Keratinocyte (primary cell): ENCODE data around the gene ARRDC1. TPM values are rescaled to one million over a fixed set of nuclear protein-coding genes. Genes with fewer than 3 reads are reported as not detected.

ENCODE experiments used
- DNase-seq: peaks from one replicate; pipeline ENCODE4 v3.0.0-alpha.2; 2011; ENCODE audit warnings: low read depth, missing footprints, low spot score
- FAIRE-seq: peaks from 2 replicates; lab custom pipeline; 2011; peaks lifted over from hg19 to GRCh38; lab: Jason Lieb, UNC
- H2AFZ ChIP-seq: 2 replicates; pipeline ENCODE4 v1.6.0; 2012; ENCODE audit warnings: low read length, control low read depth, inconsistent platforms; ENCODE audit not compliant: control insufficient read depth
- H3K27ac ChIP-seq: 2 replicates; pipeline ENCODE4 v1.5.1; 2011; ENCODE audit warnings: low read length; ENCODE audit not compliant: control insufficient read depth, insufficient read depth
- H3K27me3 ChIP-seq: 3 replicates; pipeline ENCODE4 v1.6.0; 2011; ENCODE audit warnings: low read length; ENCODE audit not compliant: control insufficient read depth, insufficient read depth; ENCODE audit errors: extremely low read depth
- H3K36me3 ChIP-seq, 2 experiments: 2 replicates in 1 of 2; 3 replicates in 1 of 2; pipeline ENCODE4 v1.5.1; 2011; ENCODE audit warnings: low read length in 2 of 2, mild to moderate bottlenecking in 1 of 2; ENCODE audit not compliant: control insufficient read depth in 2 of 2, insufficient read depth in 2 of 2; ENCODE audit errors: extremely low read depth in 1 of 2
- H3K4me1 ChIP-seq: 3 replicates; pipeline ENCODE4 v1.5.1; 2011; ENCODE audit warnings: low read length; ENCODE audit not compliant: control insufficient read depth, insufficient read depth; ENCODE audit errors: extremely low read depth
- H3K4me2 ChIP-seq: 3 replicates; pipeline ENCODE4 v1.6.0; 2011; ENCODE audit warnings: low read depth, low read length; ENCODE audit not compliant: control insufficient read depth, insufficient read depth; ENCODE audit errors: extremely low read depth
- H3K4me3 ChIP-seq, 3 experiments: fragments of 200-600 bp in 1 of 3; sonication (generic) in 1 of 3; 2 replicates in 2 of 3; 3 replicates in 1 of 3; pipeline ENCODE4 v1.5.1; 2011 to 2016; ENCODE audit warnings: low read length in 3 of 3, mild to moderate bottlenecking in 3 of 3, control low read depth in 2 of 3, inconsistent platforms in 1 of 3, low read depth in 1 of 3, mixed read lengths in 1 of 3, mixed run types in 1 of 3, moderate library complexity in 1 of 3; ENCODE audit not compliant: control insufficient read depth in 2 of 3, insufficient read depth in 2 of 3; ENCODE audit errors: extremely low read depth in 1 of 3
- H3K79me2 ChIP-seq: 2 replicates; pipeline ENCODE4 v1.6.0; 2012; ENCODE audit warnings: low read length; ENCODE audit not compliant: control insufficient read depth, insufficient read depth
- H3K9ac ChIP-seq: 3 replicates; pipeline ENCODE4 v1.6.0; 2011; ENCODE audit warnings: low read length; ENCODE audit not compliant: control insufficient read depth, insufficient read depth; ENCODE audit errors: extremely low read depth
- H3K9me1 ChIP-seq: 3 replicates; pipeline ENCODE4 v1.6.0; 2011; ENCODE audit warnings: low read length; ENCODE audit not compliant: control insufficient read depth, insufficient read depth; ENCODE audit errors: extremely low read depth
- H3K9me3 ChIP-seq: 2 replicates; pipeline ENCODE4 v1.5.1; 2012; ENCODE audit warnings: low read depth, low read length; ENCODE audit not compliant: control insufficient read depth
- H4K20me1 ChIP-seq: 3 replicates; pipeline ENCODE4 v1.6.0; 2011; ENCODE audit warnings: low read length; ENCODE audit not compliant: control insufficient read depth, insufficient read depth; ENCODE audit errors: extremely low read depth
- CTCF ChIP-seq, 3 experiments: IDR thresholded peaks in 1 of 3; conservative IDR thresholded peaks in 1 of 3; optimal IDR thresholded peaks in 1 of 3; 2 replicates in 2 of 3; 3 replicates in 1 of 3; pipeline versions ENCODE3 to v1.5.1; 2011; ENCODE audit warnings: low read length in 3 of 3, mild to moderate bottlenecking in 3 of 3, moderate library complexity in 2 of 3, control low read depth in 1 of 3, inconsistent platforms in 1 of 3; ENCODE audit not compliant: insufficient read depth in 2 of 3; ENCODE audit errors: extremely low read depth in 1 of 3
- EZH2 ChIP-seq: IDR thresholded peaks from one replicate; pipeline ENCODE4 v1.6.1; 2012; ENCODE audit warnings: inconsistent platforms, mild to moderate bottlenecking, low read length, moderate library complexity
- dilution Hi-C: fragments of 300-500 bp; cut with MboI; formaldehyde crosslinking; loops from one replicate; pipeline ENCODE4 v1.7.0; 2020; ENCODE audit warnings: low sequenced_read_pairs; ENCODE audit not compliant: extremely low pct_ligation_motif_present
- polyA plus RNA-seq, 5 experiments: library from polyadenylated mRNA; depleted of rRNA in 3 of 5; stranded (reverse) in 3 of 5; stranded (forward) in 1 of 5; unstranded in 1 of 5; fragments of >200 nt; gene quantifications; 1 replicate in 1 of 5; 2 replicates in 3 of 5; 3 replicates in 1 of 5; pipeline versions ENCODE4 v1.2.1 to v1.2.3, GENCODE V29; 2011 to 2012; ENCODE audit warnings: missing spikeins in 2 of 5, low read depth in 1 of 5, low replicate concordance in 1 of 5

ARRDC1 gene
- polyA plus RNA-seq, 1 donor (not counting 4 experiments of a cell fraction or from before 2014, with no cell fraction given), result 94.7 TPM

- Histone ChIP-seq H3K9me1 (no peaks in the 10 kb centered on the region), H4K20me1 (peaks cover 11% of the 10 kb centered on the region), H3K9ac (no peak overlapping the region), H3K4me2 (peak overlapping the region; percentile 97), H3K4me3 (no peak overlapping the region), H2AFZ (no peak overlapping the region), H3K9me3 (no peaks in the 10 kb centered on the region), H3K27ac (no peak overlapping the region), H3K36me3 (peaks cover 30 to 45% of the 10 kb centered on the region in 2 experiments), H3K4me1 (peaks cover 13% of the 10 kb centered on the region), H3K79me2 (peaks cover 56% of the 10 kb centered on the region), H3K27me3 (no peaks in the 10 kb centered on the region)
- FAIRE-seq (no peak), DNase-seq (no peak)
- dilution Hi-C loops, result no loop called here
- no peak for TF ChIP-seq EZH2
- TF ChIP-seq CTCF (optimal IDR thresholded peaks at IDR 0.05 in 1 of 3, IDR thresholded peaks at IDR 0.05 in 1 of 3, conservative IDR thresholded peaks at IDR 0.05 in 1 of 3; ENCODE audit: extremely low read depth in 1 of 3, insufficient read depth in 2 of 3, low read length in 3 of 3), result no peak
These were observed 17.2 kb upstream of the ARRDC1 start for GRCh38 chr9:137588311-137588710.

GRCh38 chr9:137588891-137589290 is 16.6 kb upstream of the ARRDC1 start:
- Histone ChIP-seq H3K9me3 (no peaks in the 10 kb centered on the region), H3K4me1 (peaks cover 13% of the 10 kb centered on the region), H3K4me2 (peak overlapping the region; percentile 97), H3K27me3 (no peaks in the 10 kb centered on the region), H3K79me2 (peaks cover 50% of the 10 kb centered on the region), H3K4me3 (peak overlapping the region; percentile 57 to 92 (median 90)), H3K9me1 (no peaks in the 10 kb centered on the region), H3K27ac (peak overlapping the region; percentile 68), H2AFZ (no peak overlapping the region), H4K20me1 (peaks cover 11% of the 10 kb centered on the region), H3K36me3 (peaks cover 27 to 41% of the 10 kb centered on the region in 2 experiments), H3K9ac (peak overlapping the region; percentile 83)
- dilution Hi-C loops, result no loop called here
- FAIRE-seq, result no peak
- no peak for TF ChIP-seq CTCF (optimal IDR thresholded peaks at IDR 0.05 in 1 of 3, IDR thresholded peaks at IDR 0.05 in 1 of 3, conservative IDR thresholded peaks at IDR 0.05 in 1 of 3; ENCODE audit: extremely low read depth in 1 of 3, insufficient read depth in 2 of 3, low read length in 3 of 3)
- TF ChIP-seq EZH2, result no peak
- DNase-seq, result no peak
